Naive B cell (primary cell): ENCODE measurements around the gene STEAP4. TPM values are rescaled to one million over a fixed set of nuclear protein-coding genes. Genes with fewer than 3 reads are reported as not detected.

Experiments
- ATAC-seq, 2 donors: fragments of 150-1000 bp; cut with Tn5 transposase; 2 replicates each; pipeline ENCODE4 v1.10.0; 2021; ENCODE audit warnings: low read depth in 2 of 2, mild to moderate bottlenecking in 2 of 2, moderate library complexity in 2 of 2
- DNase-seq: peaks from one replicate; pipeline ENCODE4 v3.0.0; 2022
- H3K27ac Mint-ChIP-seq, 6 donors: one replicate each; pipeline ENCODE4 v1.8.0; 2020 to 2022; ENCODE audit warnings: mild to moderate bottlenecking in 6 of 6, mixed read lengths in 6 of 6, moderate library complexity in 5 of 6, inconsistent platforms in 2 of 6
- H3K27me3 Mint-ChIP-seq, 3 donors: one replicate each; pipeline ENCODE4 v1.8.0; 2021 to 2022; ENCODE audit warnings: mixed read lengths in 3 of 3, mild to moderate bottlenecking in 1 of 3
- H3K36me3 Mint-ChIP-seq, 2 donors: one replicate each; pipeline ENCODE4 v1.8.0; 2020 to 2022; ENCODE audit warnings: mixed read lengths in 2 of 2, inconsistent platforms in 1 of 2, mild to moderate bottlenecking in 1 of 2
- H3K4me1 Mint-ChIP-seq, 3 donors: one replicate each; pipeline ENCODE4 v1.8.0; 2020 to 2022; ENCODE audit warnings: mixed read lengths in 3 of 3, inconsistent platforms in 1 of 3, mild to moderate bottlenecking in 1 of 3, moderate library complexity in 1 of 3
- H3K4me3 Mint-ChIP-seq, 8 donors: one replicate each; pipeline ENCODE4 v1.8.0; 2020 to 2022; ENCODE audit warnings: mild to moderate bottlenecking in 8 of 8, mixed read lengths in 8 of 8, moderate library complexity in 8 of 8, inconsistent platforms in 2 of 8
- H3K9me3 Mint-ChIP-seq, 7 donors: one replicate each; pipeline ENCODE4 v1.8.0; 2020 to 2022; ENCODE audit warnings: mixed read lengths in 7 of 7, mild to moderate bottlenecking in 5 of 7, inconsistent platforms in 2 of 7, moderate library complexity in 1 of 7
- polyA plus RNA-seq, 6 donors: library from polyadenylated mRNA; unstranded; fragments of 300-500 nt; fragmentation: Illumina TruSeq; gene quantifications; one replicate each; pipeline ENCODE4 v1.2.3, GENCODE V29; 2021; ENCODE audit warnings: low read depth in 6 of 6

STEAP4 gene
- polyA plus RNA-seq, 6 donors from 2014 or later: 0.13 to 0.21 (median 0.13) TPM; not detected in 3

DNA sequence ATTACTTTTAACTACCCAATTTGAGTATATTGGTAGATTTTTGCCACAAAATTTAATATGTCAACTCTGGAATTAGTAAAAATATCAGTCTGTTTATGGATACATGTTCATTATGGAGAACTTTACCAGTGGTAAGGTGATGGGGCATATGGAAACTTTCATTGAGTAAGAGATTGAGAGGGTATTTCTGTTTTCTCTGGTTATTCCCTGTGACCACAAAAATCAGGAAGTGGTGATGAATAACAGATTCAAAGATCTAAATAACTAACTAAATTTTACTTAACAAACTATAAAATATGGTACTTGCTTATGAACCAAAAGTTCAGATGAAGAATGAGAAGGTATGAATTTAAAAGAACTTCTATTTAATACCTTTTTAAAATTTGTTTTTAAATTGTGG, 22.1 kb upstream of the STEAP4 start:
- Mint-ChIP-seq H3K27ac (no peak overlapping the region), H3K4me1 (no peaks in the 10 kb centered on the region), H3K4me3 (no peak overlapping the region), H3K9me3 (peaks cover 0 to 3% (median 0%) of the 10 kb centered on the region in 7 donors), H3K36me3 (no peaks in the 10 kb centered on the region), H3K27me3 (no peaks in the 10 kb centered on the region)
- ATAC-seq: no peak
- no peak for DNase-seq

GRCh38 chr7:88324699-88325098, 18.0 kb upstream of the STEAP4 start:
- Mint-ChIP-seq H3K36me3 (no peaks in the 10 kb centered on the region), H3K9me3 (peaks cover 0 to 3% (median 0%) of the 10 kb centered on the region in 7 donors), H3K4me3 (no peak overlapping the region), H3K4me1 (no peaks in the 10 kb centered on the region), H3K27me3 (no peaks in the 10 kb centered on the region), H3K27ac (no peak overlapping the region)
- DNase-seq: no peak
- ATAC-seq: no peak

GRCh38 chr7:88322151-88322550, 15.5 kb upstream of the STEAP4 start:
- H3K4me3 Mint-ChIP-seq: no peak overlapping the region
- no peaks in the 10 kb centered on the region for H3K36me3 Mint-ChIP-seq
- no peaks in the 10 kb centered on the region for H3K27me3 Mint-ChIP-seq
- H3K4me1 Mint-ChIP-seq: no peaks in the 10 kb centered on the region
- DNase-seq (no peak), ATAC-seq (no peak)
- H3K9me3 Mint-ChIP-seq: no peaks in the 10 kb centered on the region
- no peak overlapping the region for H3K27ac Mint-ChIP-seq

DNA sequence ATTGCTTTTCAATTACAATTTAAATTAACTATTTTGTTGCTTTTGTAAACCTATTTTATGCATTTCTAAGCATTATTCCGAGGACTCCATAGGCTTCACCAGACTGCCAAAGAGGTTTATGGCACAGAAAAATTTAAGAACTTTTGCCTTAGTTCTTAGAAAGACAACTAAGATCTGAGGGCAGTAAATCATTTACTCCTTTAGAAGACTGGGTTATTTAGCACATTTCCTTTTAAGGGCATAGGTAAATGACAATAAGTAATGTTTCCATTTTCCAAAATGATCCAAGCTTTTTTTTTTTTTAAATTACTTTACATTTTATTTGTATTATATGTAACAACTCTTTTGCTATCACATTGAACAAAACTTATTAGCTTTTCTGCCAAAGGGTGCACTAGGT, 15.0 kb upstream of the STEAP4 start:
- H3K36me3 Mint-ChIP-seq: no peaks in the 10 kb centered on the region
- ATAC-seq (no peak), DNase-seq (no peak)
- no peak overlapping the region for H3K27ac Mint-ChIP-seq
- no peaks in the 10 kb centered on the region for H3K27me3 Mint-ChIP-seq
- H3K9me3 Mint-ChIP-seq: no peaks in the 10 kb centered on the region
- H3K4me3 Mint-ChIP-seq: no peak overlapping the region
- H3K4me1 Mint-ChIP-seq: no peaks in the 10 kb centered on the region

GRCh38 chr7:88318196-88318595, 11.5 kb upstream of the STEAP4 start:
- Mint-ChIP-seq H3K9me3 (peaks cover 0 to 3% (median 0%) of the 10 kb centered on the region in 7 donors), H3K36me3 (no peaks in the 10 kb centered on the region), H3K27ac (no peak overlapping the region), H3K27me3 (peaks cover 0 to 8% (median 6%) of the 10 kb centered on the region in 3 donors), H3K4me1 (peaks cover 0 to 7% (median 0%) of the 10 kb centered on the region in 3 donors), H3K4me3 (no peak overlapping the region)
- DNase-seq: no peak
- ATAC-seq: no peak

GRCh38 chr7:88317422-88317821, 10.7 kb upstream of the STEAP4 start:
- no peak for ATAC-seq
- Mint-ChIP-seq H3K4me1 (peaks cover 0 to 7% (median 0%) of the 10 kb centered on the region in 3 donors), H3K27ac (no peak overlapping the region), H3K9me3 (peaks cover 0 to 3% (median 0%) of the 10 kb centered on the region in 7 donors), H3K36me3 (no peaks in the 10 kb centered on the region), H3K4me3 (no peak overlapping the region), H3K27me3 (peaks cover 0 to 8% (median 6%) of the 10 kb centered on the region in 3 donors)
- no peak for DNase-seq

GRCh38 chr7:88316456-88316855, 9.8 kb upstream of the STEAP4 start:
- Mint-ChIP-seq H3K27me3 (peaks cover 0 to 8% (median 6%) of the 10 kb centered on the region in 3 donors), H3K4me3 (no peak overlapping the region), H3K27ac (no peak overlapping the region), H3K36me3 (no peaks in the 10 kb centered on the region), H3K4me1 (peaks cover 0 to 7% (median 0%) of the 10 kb centered on the region in 3 donors), H3K9me3 (peaks cover 0 to 3% (median 0%) of the 10 kb centered on the region in 7 donors)
- ATAC-seq (no peak), DNase-seq (no peak)

- Mint-ChIP-seq H3K4me3 (no peak overlapping the region), H3K36me3 (no peaks in the 10 kb centered on the region), H3K27me3 (peaks cover 0 to 8% (median 6%) of the 10 kb centered on the region in 3 donors), H3K27ac (peak overlapping the region in 1 of 6 donors; percentile 15), H3K4me1 (peaks cover 0 to 7% (median 0%) of the 10 kb centered on the region in 3 donors), H3K9me3 (peaks cover 0 to 3% (median 0%) of the 10 kb centered on the region in 7 donors)
- DNase-seq (no peak), ATAC-seq (no peak)
These were observed 8.8 kb upstream of the STEAP4 start for GRCh38 chr7:88315522-88315921.

DNA sequence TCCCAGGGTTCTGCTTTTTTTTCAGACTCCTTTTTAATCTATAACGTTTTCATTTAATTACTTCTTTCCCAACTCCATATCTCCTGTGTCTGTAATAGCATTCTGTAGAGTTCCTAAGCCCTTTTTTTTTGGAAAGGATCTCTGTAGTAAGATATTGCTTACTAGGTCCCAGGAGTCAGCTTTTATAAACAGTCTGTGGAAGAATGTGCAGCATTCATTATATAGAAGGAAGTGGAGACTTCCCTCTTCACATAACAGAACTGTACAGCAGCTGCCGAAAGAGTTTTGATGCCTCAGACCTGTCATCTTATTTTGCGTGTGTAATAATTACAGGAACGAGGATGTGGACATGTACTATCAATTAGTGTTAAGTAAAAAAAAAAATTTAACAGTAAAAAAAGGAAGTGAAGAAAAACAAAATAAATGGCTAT, 7.4 kb upstream of the STEAP4 start:
- no peak for ATAC-seq
- DNase-seq: no peak
- peaks cover 0 to 5% (median 0%) of the 10 kb centered on the region in 7 donors for H3K9me3 Mint-ChIP-seq
- peak overlapping the region in 1 of 6 donors; percentile 36 for H3K27ac Mint-ChIP-seq
- peaks cover 0 to 7% (median 0%) of the 10 kb centered on the region in 3 donors for H3K4me1 Mint-ChIP-seq
- no peaks in the 10 kb centered on the region for H3K36me3 Mint-ChIP-seq
- peaks cover 0 to 12% (median 8%) of the 10 kb centered on the region in 3 donors for H3K27me3 Mint-ChIP-seq
- H3K4me3 Mint-ChIP-seq: no peak overlapping the region

DNA sequence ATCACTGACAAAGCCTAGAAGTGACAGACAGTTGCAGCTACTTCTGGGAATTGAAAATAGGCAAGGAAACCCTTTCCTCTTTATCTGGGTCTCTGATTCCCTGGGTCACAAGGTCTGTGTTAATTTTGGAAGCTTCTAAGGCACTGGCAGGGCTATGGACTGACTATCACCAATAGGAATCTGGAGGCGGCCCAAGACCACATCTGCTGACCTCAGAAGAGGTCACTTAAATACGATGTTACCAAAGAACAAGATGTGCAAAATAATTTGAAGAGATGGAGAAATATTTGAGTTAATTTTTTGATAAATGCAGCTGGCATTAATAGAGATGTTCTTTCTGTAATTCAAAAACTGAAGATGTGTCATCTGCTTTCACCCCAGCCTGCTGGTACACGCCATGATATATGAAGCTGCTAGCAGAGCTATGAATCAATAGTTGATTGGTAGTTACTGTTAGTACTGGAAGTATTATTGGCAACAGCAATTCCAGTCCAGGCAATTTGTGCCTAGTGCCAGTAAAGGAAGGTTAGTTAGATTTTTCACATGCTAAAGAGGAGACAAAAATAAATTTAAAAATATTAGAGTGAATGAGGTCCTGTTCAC, 5.5 kb upstream of the STEAP4 start:
- no peak for DNase-seq
- peaks cover 9 to 13% (median 12%) of the 10 kb centered on the region in 3 donors for H3K27me3 Mint-ChIP-seq
- H3K36me3 Mint-ChIP-seq: no peaks in the 10 kb centered on the region
- H3K27ac Mint-ChIP-seq: no peak overlapping the region
- H3K4me1 Mint-ChIP-seq: peaks cover 0 to 8% (median 0%) of the 10 kb centered on the region in 3 donors
- no peak for ATAC-seq
- H3K9me3 Mint-ChIP-seq: peaks cover 0 to 5% (median 0%) of the 10 kb centered on the region in 7 donors
- no peak overlapping the region for H3K4me3 Mint-ChIP-seq

DNA sequence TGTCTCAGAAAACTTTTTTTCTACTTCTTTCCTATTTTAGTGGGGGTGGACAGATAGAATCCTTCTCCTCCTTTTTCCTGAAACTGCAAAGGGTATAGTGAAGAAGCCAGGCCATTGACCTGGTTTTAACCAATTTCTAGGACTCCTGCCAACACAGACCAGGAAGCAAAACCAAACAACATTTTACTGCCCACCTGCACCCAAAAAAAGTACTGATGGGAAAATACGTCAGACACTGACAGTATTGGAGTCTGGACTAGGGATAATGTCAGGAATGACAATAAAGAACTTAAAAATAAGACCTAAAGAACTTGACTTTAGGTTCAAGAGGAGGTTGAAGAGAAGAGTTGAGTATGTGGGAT, 5.0 kb upstream of the STEAP4 start:
- no peak for ATAC-seq
- H3K27ac Mint-ChIP-seq: no peak overlapping the region
- no peaks in the 10 kb centered on the region for H3K36me3 Mint-ChIP-seq

DNA sequence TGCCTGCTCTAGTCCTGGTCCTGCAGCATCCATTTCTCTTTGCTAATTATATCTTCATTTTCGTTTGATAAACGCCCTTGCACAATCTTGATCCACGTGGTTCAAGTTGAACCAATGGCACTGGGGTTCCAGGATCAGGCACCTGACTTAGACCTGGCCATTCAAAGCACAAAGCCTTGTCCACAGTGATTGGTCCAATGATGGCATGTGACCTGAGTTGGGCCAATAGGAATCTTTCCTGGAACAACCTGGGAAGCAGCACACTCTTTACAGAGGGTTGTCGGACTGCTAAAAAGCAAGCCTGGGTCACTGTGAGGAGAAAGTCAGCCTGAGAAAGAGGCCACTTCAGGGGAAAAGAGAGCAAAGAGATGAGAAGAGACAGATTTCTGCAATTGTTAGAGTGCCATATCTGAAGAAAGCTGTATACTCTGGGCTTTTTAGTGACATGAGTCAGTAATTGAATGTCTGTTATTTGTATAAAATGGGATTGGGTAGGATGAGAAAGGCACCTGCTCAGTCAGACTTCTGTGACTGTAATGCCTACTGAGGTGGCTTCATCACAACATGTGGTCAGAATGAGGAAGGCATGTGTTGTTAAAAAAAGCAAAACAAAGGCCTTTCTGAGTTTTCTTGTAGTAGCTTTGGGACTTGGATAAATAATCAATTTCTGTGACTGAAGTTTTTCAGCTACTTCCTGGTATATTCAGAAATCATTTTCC, 4.4 kb upstream of the STEAP4 start:
- ATAC-seq (no peak), DNase-seq (no peak)
- no peaks in the 10 kb centered on the region for H3K36me3 Mint-ChIP-seq
- H3K27me3 Mint-ChIP-seq: peaks cover 18 to 19% (median 18%) of the 10 kb centered on the region in 3 donors
- no peak overlapping the region for H3K4me3 Mint-ChIP-seq
- H3K9me3 Mint-ChIP-seq: peaks cover 0 to 3% (median 0%) of the 10 kb centered on the region in 7 donors
- no peak overlapping the region for H3K27ac Mint-ChIP-seq
- peaks cover 0 to 17% (median 5%) of the 10 kb centered on the region in 3 donors for H3K4me1 Mint-ChIP-seq

More for the DNA sequence above, 5.0 kb upstream of the STEAP4 start:
- Mint-ChIP-seq H3K4me1 (peaks cover 0 to 12% (median under 1%) of the 10 kb centered on the region in 3 donors), H3K9me3 (peaks cover 0 to 5% (median 0%) of the 10 kb centered on the region in 7 donors), H3K27me3 (peaks cover 14 to 18% (median 15%) of the 10 kb centered on the region in 3 donors), H3K4me3 (no peak overlapping the region)
- no peak for DNase-seq

DNA sequence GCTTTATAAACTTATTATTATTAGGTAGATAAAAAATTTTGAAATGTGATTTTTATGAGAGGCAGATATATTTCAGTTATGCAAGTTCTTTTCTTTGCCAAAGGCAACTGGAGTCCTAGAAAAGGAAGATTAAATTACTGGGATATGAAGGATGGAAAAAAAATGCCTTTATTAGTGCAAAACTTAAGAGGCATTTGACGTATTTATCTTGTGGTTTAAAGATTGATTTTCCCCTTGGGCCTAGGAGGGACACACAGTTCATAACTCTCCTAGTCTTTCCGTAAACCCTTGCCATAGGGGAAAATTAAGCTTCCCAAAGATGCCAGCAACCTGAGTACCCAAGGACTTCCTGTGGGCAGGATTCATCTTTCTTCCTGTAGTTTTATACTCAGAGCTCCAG, 3.1 kb upstream of the STEAP4 start:
- DNase-seq (no peak), ATAC-seq (no peak)
- Mint-ChIP-seq H3K36me3 (no peaks in the 10 kb centered on the region), H3K27me3 (peaks cover 11 to 27% (median 21%) of the 10 kb centered on the region in 3 donors), H3K27ac (no peak overlapping the region), H3K4me1 (peaks cover 0 to 15% (median 5%) of the 10 kb centered on the region in 3 donors), H3K9me3 (peaks cover 0 to 3% (median 0%) of the 10 kb centered on the region in 7 donors), H3K4me3 (no peak overlapping the region)

GRCh38 chr7:88307823-88308222, 1.1 kb upstream of the STEAP4 start:
- H3K36me3 Mint-ChIP-seq: no peaks in the 10 kb centered on the region
- H3K4me1 Mint-ChIP-seq: peaks cover 0 to 10% (median 5%) of the 10 kb centered on the region in 3 donors
- no peak for DNase-seq
- no peak for ATAC-seq
- H3K27ac Mint-ChIP-seq: no peak overlapping the region
- H3K27me3 Mint-ChIP-seq: peaks cover 15 to 27% (median 21%) of the 10 kb centered on the region in 3 donors
- H3K9me3 Mint-ChIP-seq: peaks cover 0 to 3% (median 0%) of the 10 kb centered on the region in 7 donors
- no peak overlapping the region for H3K4me3 Mint-ChIP-seq
